ENCODE measurements around the gene CASK.

DNA sequence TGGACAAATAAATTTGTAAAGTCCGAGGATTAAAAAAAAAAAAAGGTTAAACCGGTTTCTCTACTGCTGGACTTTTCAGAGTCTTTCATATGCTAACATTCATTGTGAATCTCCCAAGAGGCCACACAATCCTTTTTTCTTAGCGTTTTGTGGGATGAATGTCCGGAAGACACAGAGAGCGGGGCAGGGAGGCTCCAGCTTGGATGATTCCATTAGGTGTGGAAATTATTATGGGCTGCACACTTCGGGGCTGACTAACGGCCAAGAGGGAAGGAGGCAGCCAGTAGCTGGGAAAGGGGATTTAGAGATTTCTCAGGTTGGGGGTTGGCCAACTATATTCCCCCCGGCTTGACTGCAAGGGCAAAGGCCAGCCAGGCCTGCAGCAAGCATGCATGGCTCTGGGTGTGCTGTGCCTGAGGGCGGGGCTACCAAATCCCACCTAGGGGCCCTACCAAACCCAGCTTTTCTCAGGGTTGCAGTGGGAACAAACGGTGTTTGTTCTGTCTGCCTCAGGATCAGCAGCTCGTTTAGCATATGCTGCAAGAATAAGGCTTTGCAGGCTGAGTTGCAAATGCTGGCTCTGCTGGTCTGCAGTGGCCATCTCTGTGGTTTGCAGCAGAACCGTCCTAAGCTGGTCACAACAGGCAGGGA lies 447.6 kb downstream of the CASK start:
- TF ChIP-seq POLR2AphosphoS5 (IDR thresholded peaks at IDR 0.05; ENCODE audit: borderline replicate concordance, low read depth, low read length) (no peak), EZH2 (IDR thresholded peaks at IDR 0.05) (no peak)
